HG02981 (cell line): ENCODE results near the gene AKR1E2.

Experiments used
- ATAC-seq: cut with Tn5 transposase; IDR thresholded peaks from one replicate; pipeline ENCODE4 v1.9.1; 2021; ENCODE audit warnings: mild to moderate bottlenecking, moderate library complexity; ENCODE audit not compliant: unreplicated experiment

The AKR1E2 gene

DNA sequence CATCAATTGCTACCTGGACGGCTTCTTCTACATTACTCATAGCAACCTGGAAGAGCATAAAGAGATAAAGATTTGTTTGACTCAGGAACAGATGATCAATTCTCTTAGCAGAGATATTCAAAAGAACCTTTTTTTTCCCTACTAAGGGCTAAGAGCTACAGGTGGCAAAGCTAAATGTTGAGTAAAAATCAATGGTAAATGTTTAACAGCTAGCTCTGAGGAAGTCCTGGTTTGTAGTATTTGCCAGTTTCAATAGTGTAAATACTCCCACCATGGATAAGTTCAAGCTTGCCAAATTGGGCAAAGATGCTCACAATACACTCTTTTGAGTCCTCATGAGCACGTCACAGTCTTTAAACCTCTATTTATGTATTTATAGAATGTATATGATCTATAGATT lies 64.0 kb downstream of the AKR1E2 start:
- ATAC-seq, result no peak

DNA sequence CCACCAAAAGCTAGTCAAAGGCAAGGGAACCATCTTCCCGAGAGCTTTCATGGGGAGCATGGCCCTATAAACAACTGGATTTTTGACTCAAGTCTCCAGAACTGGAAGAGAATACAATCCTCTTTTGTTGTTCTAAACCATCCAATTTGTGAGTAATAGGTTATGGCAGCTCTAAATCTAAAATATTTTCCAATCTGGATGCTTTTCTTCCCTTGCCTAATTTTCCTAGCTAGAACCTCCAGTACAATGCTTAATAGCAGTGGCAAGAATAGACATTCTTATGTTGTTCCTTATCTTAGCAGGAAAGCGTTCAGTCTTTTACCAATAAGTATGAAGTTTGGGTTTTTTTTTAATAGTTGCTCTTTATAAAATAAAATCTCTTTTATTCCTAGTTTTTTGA lies 66.7 kb downstream of the AKR1E2 start:
- ATAC-seq, result no peak

GRCh38 chr10:4894335-4894734 lies 68.3 kb downstream of the AKR1E2 start:
- ATAC-seq, result no peak
